HepG2 (cell line): ENCODE data around the gene TUFM. TPM values are rescaled to one million over a fixed set of nuclear protein-coding genes. Genes with fewer than 3 reads are reported as not detected.

Source experiments
- ERF ChIP-seq: IDR thresholded peaks from 2 replicates; pipeline ENCODE4 v1.6.1; 2018; ENCODE audit warnings: missing biosample characterization, missing genetic modification reagents
- IRX3 ChIP-seq: sonication (generic); formaldehyde crosslinking; IDR thresholded peaks from 2 replicates; pipeline ENCODE4 v1.8.1; 2023; ENCODE audit warnings: mild to moderate bottlenecking, low read depth, missing genetic modification reagents, borderline replicate concordance
- KDM5A ChIP-seq: fragments of 200-600 bp; sonication (generic); IDR thresholded peaks from 2 replicates; pipeline ENCODE4 v1.7.0; 2018; ENCODE audit warnings: antibody characterized with exemption, mild to moderate bottlenecking, low read length, borderline replicate concordance
- MAFF ChIP-seq: IDR thresholded peaks from 2 replicates; pipeline ENCODE4 v1.6.1; 2011; ENCODE audit warnings: low read depth, low read length, improper control_type of control experiment
- NFE2L1 ChIP-seq: sonication (generic); formaldehyde crosslinking; IDR thresholded peaks from 2 replicates; pipeline ENCODE4 v1.4.0; 2020; ENCODE audit warnings: missing genetic modification reagents, mild to moderate bottlenecking, borderline replicate concordance
- PHF8 ChIP-seq: sonication (generic); formaldehyde crosslinking; IDR thresholded peaks from 2 replicates; pipeline ENCODE4 v1.5.0; 2020; ENCODE audit warnings: missing genetic modification reagents
- ZNF296 ChIP-seq: sonication (generic); formaldehyde crosslinking; conservative IDR thresholded peaks from 2 replicates; pipeline ENCODE4 v1.5.0; 2020; ENCODE audit warnings: mild to moderate bottlenecking, missing genetic modification reagents
- ZNF572 ChIP-seq: sonication (generic); formaldehyde crosslinking; IDR thresholded peaks from 2 replicates; pipeline ENCODE4 v1.5.1; 2020; ENCODE audit warnings: mild to moderate bottlenecking, missing genetic modification reagents
- ZNF879 ChIP-seq: sonication (generic); formaldehyde crosslinking; IDR thresholded peaks from 2 replicates; pipeline ENCODE4 v1.8.1; 2023; ENCODE audit warnings: missing genetic modification reagents
- polyA plus RNA-seq, 8 experiments: library from polyadenylated mRNA; depleted of rRNA in 3 of 8; stranded (reverse) in 7 of 8; unstranded in 1 of 8; fragments of >200 nt; fragmentation: Illumina TruSeq in 4 of 8; extraction: Trizol in 4 of 8; gene quantifications; 2 replicates each; pipeline versions ENCODE4 v1.2.1 to v1.2.3, GENCODE V29; 2011 to 2016; ENCODE audit warnings: low read depth in 4 of 8, missing spikeins in 1 of 8, mixed read lengths in 1 of 8; ENCODE audit not compliant: insufficient read depth in 1 of 8
- total RNA-seq, 5 experiments: library from RNA; depleted of rRNA; stranded (reverse); fragments of >200 nt; fragmentation: Illumina TruSeq; extraction: Trizol; gene quantifications; 2 replicates each; pipeline ENCODE4 v1.2.3, GENCODE V29; 2016; ENCODE audit warnings: low read depth in 1 of 5
- TF ChIP-seq, protein P1 (sequence below), 2 experiments: fragments of 450-650 bp in 1 of 2; sonication (generic) in 1 of 2; formaldehyde crosslinking in 1 of 2; IDR thresholded peaks; 2 replicates each; pipeline versions ENCODE4 v1.6.1 to v1.8.0; 2016 to 2022; ENCODE audit warnings: antibody characterized with exemption in 1 of 2, mild to moderate bottlenecking in 1 of 2, missing genetic modification reagents in 1 of 2
- TF ChIP-seq, protein P2 (sequence below): sonication (generic); formaldehyde crosslinking; IDR thresholded peaks from 2 replicates; pipeline ENCODE4 v1.4.0; 2020; ENCODE audit warnings: missing genetic modification reagents
- TF ChIP-seq, protein P3 (sequence below): sonication (generic); formaldehyde crosslinking; IDR thresholded peaks from 2 replicates; pipeline ENCODE4 v1.4.0; 2020; ENCODE audit warnings: missing genetic modification reagents

TUFM gene
- total and polyA plus RNA-seq, 2 of the 13 experiments (the other 11 are each of a cell fraction or from before 2014, with no cell fraction given): 206 to 298 TPM

DNA sequence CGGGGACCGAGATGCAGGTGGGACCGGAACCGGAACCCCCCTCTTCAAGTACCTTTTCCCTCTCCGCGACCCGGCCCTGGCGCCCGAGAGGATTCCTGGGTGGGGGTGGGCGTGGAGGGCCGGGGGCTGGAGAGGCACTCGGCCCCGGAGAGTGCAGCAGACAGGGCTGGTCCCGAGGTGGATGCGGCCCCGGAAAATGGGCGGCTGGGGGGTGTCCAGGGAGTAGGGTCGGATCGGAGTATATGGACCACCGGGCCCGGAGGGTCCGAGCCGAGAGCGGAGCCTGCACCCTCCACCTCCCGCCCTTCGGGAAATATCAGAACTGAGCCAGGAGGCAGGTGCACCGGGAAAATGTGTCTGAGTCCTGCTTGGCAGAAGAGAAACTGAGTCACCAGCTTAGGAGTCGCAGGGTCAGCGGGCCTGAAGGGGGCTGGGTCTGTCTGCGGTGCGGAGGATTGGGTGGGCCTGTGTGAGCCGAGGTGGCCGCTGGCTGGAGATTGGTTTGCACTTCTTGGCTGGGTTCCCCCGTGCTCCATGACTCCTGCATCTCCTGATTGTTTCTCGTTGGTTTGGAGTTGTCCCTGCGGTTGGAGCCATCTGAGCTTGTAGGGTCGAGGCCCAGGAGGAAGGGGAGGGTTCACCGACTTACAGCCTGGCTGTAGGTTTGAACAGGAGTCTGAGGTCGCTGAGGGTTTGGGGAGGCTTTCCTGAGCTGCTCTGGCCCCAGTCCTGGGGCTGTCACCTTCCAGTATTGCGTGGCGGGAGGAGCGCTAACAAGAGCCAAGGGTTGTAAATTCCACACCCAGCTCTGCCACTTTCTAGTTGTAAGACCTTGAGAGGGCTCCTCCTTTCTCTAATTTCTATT lies 18.0 kb upstream of the TUFM start (continued):
- TF ChIP-seq, protein P1, sequence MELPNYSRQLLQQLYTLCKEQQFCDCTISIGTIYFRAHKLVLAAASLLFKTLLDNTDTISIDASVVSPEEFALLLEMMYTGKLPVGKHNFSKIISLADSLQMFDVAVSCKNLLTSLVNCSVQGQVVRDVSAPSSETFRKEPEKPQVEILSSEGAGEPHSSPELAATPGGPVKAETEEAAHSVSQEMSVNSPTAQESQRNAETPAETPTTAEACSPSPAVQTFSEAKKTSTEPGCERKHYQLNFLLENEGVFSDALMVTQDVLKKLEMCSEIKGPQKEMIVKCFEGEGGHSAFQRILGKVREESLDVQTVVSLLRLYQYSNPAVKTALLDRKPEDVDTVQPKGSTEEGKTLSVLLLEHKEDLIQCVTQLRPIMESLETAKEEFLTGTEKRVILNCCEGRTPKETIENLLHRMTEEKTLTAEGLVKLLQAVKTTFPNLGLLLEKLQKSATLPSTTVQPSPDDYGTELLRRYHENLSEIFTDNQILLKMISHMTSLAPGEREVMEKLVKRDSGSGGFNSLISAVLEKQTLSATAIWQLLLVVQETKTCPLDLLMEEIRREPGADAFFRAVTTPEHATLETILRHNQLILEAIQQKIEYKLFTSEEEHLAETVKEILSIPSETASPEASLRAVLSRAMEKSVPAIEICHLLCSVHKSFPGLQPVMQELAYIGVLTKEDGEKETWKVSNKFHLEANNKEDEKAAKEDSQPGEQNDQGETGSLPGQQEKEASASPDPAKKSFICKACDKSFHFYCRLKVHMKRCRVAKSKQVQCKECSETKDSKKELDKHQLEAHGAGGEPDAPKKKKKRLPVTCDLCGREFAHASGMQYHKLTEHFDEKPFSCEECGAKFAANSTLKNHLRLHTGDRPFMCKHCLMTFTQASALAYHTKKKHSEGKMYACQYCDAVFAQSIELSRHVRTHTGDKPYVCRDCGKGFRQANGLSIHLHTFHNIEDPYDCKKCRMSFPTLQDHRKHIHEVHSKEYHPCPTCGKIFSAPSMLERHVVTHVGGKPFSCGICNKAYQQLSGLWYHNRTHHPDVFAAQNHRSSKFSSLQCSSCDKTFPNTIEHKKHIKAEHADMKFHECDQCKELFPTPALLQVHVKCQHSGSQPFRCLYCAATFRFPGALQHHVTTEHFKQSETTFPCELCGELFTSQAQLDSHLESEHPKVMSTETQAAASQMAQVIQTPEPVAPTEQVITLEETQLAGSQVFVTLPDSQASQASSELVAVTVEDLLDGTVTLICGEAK (IDR thresholded peaks at IDR 0.05): peak; percentile 68
- TF ChIP-seq, protein P1 (CRISPR knock-in tag; IDR thresholded peaks at IDR 0.05): no peak
- TF ChIP-seq, protein P2, sequence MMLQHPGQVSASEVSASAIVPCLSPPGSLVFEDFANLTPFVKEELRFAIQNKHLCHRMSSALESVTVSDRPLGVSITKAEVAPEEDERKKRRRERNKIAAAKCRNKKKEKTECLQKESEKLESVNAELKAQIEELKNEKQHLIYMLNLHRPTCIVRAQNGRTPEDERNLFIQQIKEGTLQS (CRISPR knock-in tag): peak; percentile 44; the same call in 1 of the 2 replicates
- TF ChIP-seq, protein P3, sequence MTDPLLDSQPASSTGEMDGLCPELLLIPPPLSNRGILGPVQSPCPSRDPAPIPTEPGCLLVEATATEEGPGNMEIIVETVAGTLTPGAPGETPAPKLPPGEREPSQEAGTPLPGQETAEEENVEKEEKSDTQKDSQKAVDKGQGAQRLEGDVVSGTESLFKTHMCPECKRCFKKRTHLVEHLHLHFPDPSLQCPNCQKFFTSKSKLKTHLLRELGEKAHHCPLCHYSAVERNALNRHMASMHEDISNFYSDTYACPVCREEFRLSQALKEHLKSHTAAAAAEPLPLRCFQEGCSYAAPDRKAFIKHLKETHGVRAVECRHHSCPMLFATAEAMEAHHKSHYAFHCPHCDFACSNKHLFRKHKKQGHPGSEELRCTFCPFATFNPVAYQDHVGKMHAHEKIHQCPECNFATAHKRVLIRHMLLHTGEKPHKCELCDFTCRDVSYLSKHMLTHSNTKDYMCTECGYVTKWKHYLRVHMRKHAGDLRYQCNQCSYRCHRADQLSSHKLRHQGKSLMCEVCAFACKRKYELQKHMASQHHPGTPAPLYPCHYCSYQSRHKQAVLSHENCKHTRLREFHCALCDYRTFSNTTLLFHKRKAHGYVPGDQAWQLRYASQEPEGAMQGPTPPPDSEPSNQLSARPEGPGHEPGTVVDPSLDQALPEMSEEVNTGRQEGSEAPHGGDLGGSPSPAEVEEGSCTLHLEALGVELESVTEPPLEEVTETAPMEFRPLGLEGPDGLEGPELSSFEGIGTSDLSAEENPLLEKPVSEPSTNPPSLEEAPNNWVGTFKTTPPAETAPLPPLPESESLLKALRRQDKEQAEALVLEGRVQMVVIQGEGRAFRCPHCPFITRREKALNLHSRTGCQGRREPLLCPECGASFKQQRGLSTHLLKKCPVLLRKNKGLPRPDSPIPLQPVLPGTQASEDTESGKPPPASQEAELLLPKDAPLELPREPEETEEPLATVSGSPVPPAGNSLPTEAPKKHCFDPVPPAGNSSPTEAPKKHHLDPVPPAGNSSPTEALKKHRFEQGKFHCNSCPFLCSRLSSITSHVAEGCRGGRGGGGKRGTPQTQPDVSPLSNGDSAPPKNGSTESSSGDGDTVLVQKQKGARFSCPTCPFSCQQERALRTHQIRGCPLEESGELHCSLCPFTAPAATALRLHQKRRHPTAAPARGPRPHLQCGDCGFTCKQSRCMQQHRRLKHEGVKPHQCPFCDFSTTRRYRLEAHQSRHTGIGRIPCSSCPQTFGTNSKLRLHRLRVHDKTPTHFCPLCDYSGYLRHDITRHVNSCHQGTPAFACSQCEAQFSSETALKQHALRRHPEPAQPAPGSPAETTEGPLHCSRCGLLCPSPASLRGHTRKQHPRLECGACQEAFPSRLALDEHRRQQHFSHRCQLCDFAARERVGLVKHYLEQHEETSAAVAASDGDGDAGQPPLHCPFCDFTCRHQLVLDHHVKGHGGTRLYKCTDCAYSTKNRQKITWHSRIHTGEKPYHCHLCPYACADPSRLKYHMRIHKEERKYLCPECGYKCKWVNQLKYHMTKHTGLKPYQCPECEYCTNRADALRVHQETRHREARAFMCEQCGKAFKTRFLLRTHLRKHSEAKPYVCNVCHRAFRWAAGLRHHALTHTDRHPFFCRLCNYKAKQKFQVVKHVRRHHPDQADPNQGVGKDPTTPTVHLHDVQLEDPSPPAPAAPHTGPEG: no peak
- TF ChIP-seq NFE2L1 (CRISPR knock-in tag) (0 out of 2 replicates have a peak, but pooled peaks have one; percentile 31), ZNF572 (CRISPR knock-in tag) (no peak), ZNF879 (peak; percentile 8; the same call in 1 of the 2 replicates), ZNF296 (peak; percentile 71; the same call in 1 of the 2 replicates), ERF (CRISPR knock-in tag) (peak; percentile 1; the same call in 1 of the 2 replicates), IRX3 (CRISPR knock-in tag) (no peak; the same call in 1 of the 2 replicates), MAFF (no peak), PHF8 (CRISPR knock-in tag) (peak; percentile 26), KDM5A (peak; percentile 96)
